GM23248 (cell line): ENCODE results near the gene RAB39A.

Experiments used
- EZH2 ChIP-seq: fragments of 200-600 bp; sonication (generic); IDR thresholded peaks from 2 replicates; pipeline ENCODE4 v1.6.1; 2018; ENCODE audit warnings: antibody characterized with exemption, mild to moderate bottlenecking; ENCODE audit not compliant: insufficient read depth, poor library complexity, severe bottlenecking
- EZH2phosphoT487 ChIP-seq: fragments of 200-600 bp; sonication (generic); IDR thresholded peaks from 2 replicates; pipeline ENCODE4 v1.6.1; 2018; ENCODE audit warnings: antibody characterized with exemption, moderate library complexity, mild to moderate bottlenecking, low read depth; ENCODE audit not compliant: insufficient read depth

GRCh38 chr11:108002476-108002875, 74.2 kb downstream of the RAB39A start:
- no peak for TF ChIP-seq EZH2
- TF ChIP-seq EZH2phosphoT487, result no peak
